Natural killer cell (primary cell): ENCODE results near the gene ZC3HAV1L. TPM values are rescaled to one million over a fixed set of nuclear protein-coding genes. Genes with fewer than 3 reads are reported as not detected.

Source experiments
- ATAC-seq, 3 donors: fragments of 150-1000 bp in 2 of 3; fragments of 200-7000 bp in 1 of 3; cut with Tn5 transposase; 1 replicate in 1 of 3; 2 replicates in 2 of 3; pipeline ENCODE4 v1.10.0; 2021; ENCODE audit warnings: mild to moderate bottlenecking in 2 of 3, moderate library complexity in 2 of 3
- DNase-seq, 2 donors: peaks; one replicate each; pipeline versions ENCODE4 v3.0.0 to v3.0.0-alpha.2; 2013 to 2021; ENCODE audit warnings: mixed read lengths in 1 of 2
- H3K27ac ChIP-seq: one replicate; pipeline ENCODE4 v1.5.1; 2013; ENCODE audit warnings: mild to moderate bottlenecking, low read length
- H3K27me3 ChIP-seq: one replicate; pipeline ENCODE4 v1.6.1; 2013; ENCODE audit warnings: low read length; ENCODE audit not compliant: control insufficient read depth, insufficient read depth
- H3K36me3 ChIP-seq: one replicate; pipeline ENCODE4 v1.6.1; 2013; ENCODE audit warnings: low read length; ENCODE audit not compliant: control insufficient read depth, insufficient read depth
- H3K4me1 ChIP-seq: one replicate; pipeline ENCODE4 v1.6.1; 2013; ENCODE audit warnings: low read length; ENCODE audit not compliant: control insufficient read depth, insufficient read depth
- H3K4me3 ChIP-seq: one replicate; pipeline ENCODE4 v1.5.1; 2013; ENCODE audit warnings: low read length
- H3K9me3 ChIP-seq: one replicate; pipeline ENCODE4 v1.6.1; 2013; ENCODE audit warnings: low read length; ENCODE audit not compliant: control insufficient read depth, insufficient read depth
- H3K27ac Mint-ChIP-seq, 2 donors: one replicate each; pipeline ENCODE4 v1.8.0; 2022; ENCODE audit warnings: mild to moderate bottlenecking in 2 of 2, mixed read lengths in 2 of 2, moderate library complexity in 1 of 2
- H3K27me3 Mint-ChIP-seq, 2 donors: one replicate each; pipeline ENCODE4 v1.8.0; 2022; ENCODE audit warnings: low read depth in 2 of 2, mixed read lengths in 2 of 2
- H3K36me3 Mint-ChIP-seq: one replicate; pipeline ENCODE4 v1.8.0; 2022; ENCODE audit warnings: mixed read lengths
- H3K4me1 Mint-ChIP-seq, 2 donors: one replicate each; pipeline ENCODE4 v1.8.0; 2022; ENCODE audit warnings: mixed read lengths in 2 of 2
- H3K4me3 Mint-ChIP-seq: one replicate; pipeline ENCODE4 v1.8.0; 2022; ENCODE audit warnings: mild to moderate bottlenecking, moderate library complexity, mixed read lengths
- H3K9me3 Mint-ChIP-seq, 2 donors: one replicate each; pipeline ENCODE4 v1.8.0; 2022; ENCODE audit warnings: mixed read lengths in 2 of 2
- WGBS: methylation state at CpG from one replicate; pipeline ENCODE4 v1.1.7; 2013; ENCODE audit warnings: missing lambda C conversion rate; ENCODE audit not compliant: insufficient coverage; 5-methylcytosine and 5-hydroxymethylcytosine counted together
- intact Hi-C: fragments of 100-400 bp; cut with micrococcal nuclease; formaldehyde crosslinking; loops from one replicate; pipeline ENCODE4 v1.14.2; 2022
- total RNA-seq, 4 donors: library from RNA; stranded (reverse); fragments of 120-200 nt in 1 of 4; gene quantifications; one replicate each; pipeline versions ENCODE4 v1.2.3 to v1.2.4, GENCODE V29; 2013 to 2022
- TF ChIP-seq, protein P1 (sequence below): fragments of 200-600 bp; IDR thresholded peaks from one replicate; pipeline ENCODE4 v1.8.0; 2022; ENCODE audit warnings: antibody characterized with exemption

Gene ZC3HAV1L
- total RNA-seq, 3 donors from 2014 or later (not counting 1 experiment from before 2014, with no cell fraction given) = 0.75 to 2.3 (median 1.1) TPM

DNA sequence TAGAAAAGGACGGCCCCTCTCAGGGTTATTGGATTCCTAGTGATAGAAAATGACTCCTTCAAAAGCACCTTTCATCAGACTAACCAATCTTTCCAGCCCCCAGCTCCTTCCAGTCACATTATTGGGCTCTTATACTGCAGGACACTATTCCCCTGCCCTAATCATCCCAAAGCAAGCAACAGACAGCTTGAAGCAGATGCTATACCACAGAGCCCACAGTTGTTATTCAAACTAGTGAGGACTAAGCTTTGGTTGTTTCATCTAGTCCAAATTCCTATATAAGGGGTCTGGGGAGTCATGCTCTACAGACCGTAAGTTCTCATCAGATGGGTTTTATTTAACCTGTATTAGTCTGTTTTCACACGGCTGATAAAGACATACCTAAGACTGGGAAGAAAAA, 24.5 kb downstream of the ZC3HAV1L start:
- Histone ChIP-seq H3K36me3 (no peaks in the 10 kb centered on the region), H3K27me3 (no peaks in the 10 kb centered on the region), H3K27ac (no peak overlapping the region), H3K4me1 (no peaks in the 10 kb centered on the region), H3K9me3 (no peaks in the 10 kb centered on the region), H3K4me3 (no peak overlapping the region)
- Mint-ChIP-seq H3K27ac (no peak overlapping the region), H3K4me1 (no peaks in the 10 kb centered on the region), H3K36me3 (no peaks in the 10 kb centered on the region), H3K4me3 (no peak overlapping the region), H3K27me3 (peaks cover 0 to 11% of the 10 kb centered on the region in 2 donors), H3K9me3 (no peaks in the 10 kb centered on the region)
- 99% methylated on average over 3 of the region's 3 CpGs for WGBS
- TF ChIP-seq, protein P1, sequence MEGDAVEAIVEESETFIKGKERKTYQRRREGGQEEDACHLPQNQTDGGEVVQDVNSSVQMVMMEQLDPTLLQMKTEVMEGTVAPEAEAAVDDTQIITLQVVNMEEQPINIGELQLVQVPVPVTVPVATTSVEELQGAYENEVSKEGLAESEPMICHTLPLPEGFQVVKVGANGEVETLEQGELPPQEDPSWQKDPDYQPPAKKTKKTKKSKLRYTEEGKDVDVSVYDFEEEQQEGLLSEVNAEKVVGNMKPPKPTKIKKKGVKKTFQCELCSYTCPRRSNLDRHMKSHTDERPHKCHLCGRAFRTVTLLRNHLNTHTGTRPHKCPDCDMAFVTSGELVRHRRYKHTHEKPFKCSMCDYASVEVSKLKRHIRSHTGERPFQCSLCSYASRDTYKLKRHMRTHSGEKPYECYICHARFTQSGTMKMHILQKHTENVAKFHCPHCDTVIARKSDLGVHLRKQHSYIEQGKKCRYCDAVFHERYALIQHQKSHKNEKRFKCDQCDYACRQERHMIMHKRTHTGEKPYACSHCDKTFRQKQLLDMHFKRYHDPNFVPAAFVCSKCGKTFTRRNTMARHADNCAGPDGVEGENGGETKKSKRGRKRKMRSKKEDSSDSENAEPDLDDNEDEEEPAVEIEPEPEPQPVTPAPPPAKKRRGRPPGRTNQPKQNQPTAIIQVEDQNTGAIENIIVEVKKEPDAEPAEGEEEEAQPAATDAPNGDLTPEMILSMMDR = no peak
- no peak for ATAC-seq
- intact Hi-C loops = no loop called here
- no peak for DNase-seq

DNA sequence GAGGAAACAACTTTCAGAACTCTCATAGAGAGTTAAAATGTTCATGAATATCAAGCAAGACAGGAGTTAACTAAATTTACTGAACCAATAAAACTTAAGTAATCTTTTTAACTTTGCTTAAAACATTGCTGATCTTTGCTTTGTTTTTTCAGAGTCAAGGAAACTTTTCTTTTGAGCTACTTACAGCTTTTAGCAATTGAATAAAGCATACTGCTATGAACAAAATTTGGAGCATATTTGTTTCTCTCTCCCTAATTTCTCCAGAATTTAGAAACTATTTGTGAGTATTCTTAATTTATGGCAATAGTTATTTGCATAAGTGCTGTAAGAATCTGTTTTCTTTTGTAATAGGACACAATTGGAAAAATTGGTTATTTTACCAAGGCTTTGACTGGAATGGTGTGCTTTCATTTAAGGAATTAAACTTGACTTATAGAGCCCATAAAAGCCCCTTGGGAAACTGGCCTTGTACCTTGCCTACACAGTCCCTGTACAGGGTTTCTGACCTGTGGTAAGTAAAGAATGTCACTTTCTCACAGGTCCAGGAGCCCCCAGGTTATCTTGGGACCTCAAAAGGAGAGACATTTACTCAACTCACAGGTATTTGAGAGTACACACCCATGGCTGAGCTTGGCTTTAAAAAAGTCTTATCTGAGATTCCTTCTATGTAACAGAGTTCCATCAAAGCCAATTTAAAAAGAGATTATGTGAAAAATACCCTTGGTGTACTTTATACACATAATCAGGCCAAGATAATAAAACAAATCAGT, 31.3 kb downstream of the ZC3HAV1L start:
- no peaks in the 10 kb centered on the region for H3K4me1 Mint-ChIP-seq
- no peak for DNase-seq

DNA sequence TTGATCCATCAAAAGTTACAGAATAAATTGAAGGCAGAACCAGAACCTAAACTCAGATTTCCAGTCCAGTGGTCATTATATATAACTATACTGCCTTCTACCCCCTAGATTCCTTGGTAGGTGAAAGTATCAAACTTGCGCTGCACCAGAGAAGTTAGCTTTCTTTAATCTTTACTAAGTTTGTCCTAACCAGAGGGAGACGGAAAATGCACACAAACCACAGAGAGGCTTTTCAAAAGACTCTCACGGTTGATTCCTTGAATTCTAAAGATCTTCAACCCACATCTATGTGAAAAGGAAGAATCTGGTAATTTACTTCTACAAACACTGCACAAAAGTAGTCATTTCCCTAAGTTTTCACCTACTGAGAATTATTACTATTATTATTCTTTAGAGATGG, 36.4 kb downstream of the ZC3HAV1L start:
- Histone ChIP-seq H3K9me3 (no peaks in the 10 kb centered on the region), H3K4me3 (no peak overlapping the region), H3K4me1 (no peaks in the 10 kb centered on the region), H3K27ac (no peak overlapping the region), H3K27me3 (no peaks in the 10 kb centered on the region), H3K36me3 (no peaks in the 10 kb centered on the region)
- Mint-ChIP-seq H3K27me3 (peaks cover 12 to 38% of the 10 kb centered on the region in 2 donors), H3K4me3 (no peak overlapping the region), H3K36me3 (no peaks in the 10 kb centered on the region), H3K9me3 (no peaks in the 10 kb centered on the region), H3K27ac (no peak overlapping the region), H3K4me1 (no peaks in the 10 kb centered on the region)
- TF ChIP-seq, protein P1 = no peak
- WGBS = 45% methylated on average over 2 of the region's 3 CpGs
- intact Hi-C loops = no loop called here
- ATAC-seq (no peak), DNase-seq (no peak)

More for the DNA sequence above, 31.3 kb downstream of the ZC3HAV1L start:
- TF ChIP-seq, protein P1 = no peak
- no peaks in the 10 kb centered on the region for H3K9me3 Mint-ChIP-seq
- Histone ChIP-seq H3K9me3 (no peaks in the 10 kb centered on the region), H3K36me3 (no peaks in the 10 kb centered on the region), H3K4me3 (no peak overlapping the region), H3K27me3 (no peaks in the 10 kb centered on the region), H3K27ac (no peak overlapping the region), H3K4me1 (no peaks in the 10 kb centered on the region)
- no peak overlapping the region for H3K4me3 Mint-ChIP-seq
- no peak overlapping the region for H3K27ac Mint-ChIP-seq
- ATAC-seq = no peak
- intact Hi-C loops = no loop called here
- no peaks in the 10 kb centered on the region for H3K36me3 Mint-ChIP-seq
- peaks cover 12 to 24% of the 10 kb centered on the region in 2 donors for H3K27me3 Mint-ChIP-seq
